ENCODE data around the gene FRS3.
A peak's percentile ranks its signal among the peaks of the same experiment; 100 is the strongest.

FRS3 gene

GRCh38 chr6:41741625-41742490 is 37.8 kb downstream of the FRS3 start:
- DNase-seq, result no peak

- no peak for DNase-seq
Measured at GRCh38 chr6:41740366-41741162, 39.1 kb downstream of the FRS3 start.

- DNase-seq, result no peak
Measured at GRCh38 chr6:41739041-41739440, 40.7 kb downstream of the FRS3 start.

GRCh38 chr6:41737591-41738130 is 42.0 kb downstream of the FRS3 start:
- no peak for DNase-seq

- no peak for DNase-seq
Measured at GRCh38 chr6:41736800-41737555, 42.7 kb downstream of the FRS3 start.

GRCh38 chr6:41736186-41736733 is 43.4 kb downstream of the FRS3 start:
- no peak for DNase-seq

GRCh38 chr6:41735427-41736185 is 44.1 kb downstream of the FRS3 start, which contains the start of gene TFEB:
Gene TFEB (minus strand): TSS chr6:41735608. CDS start chr6:41691213, 44,395 bp downstream.
- peak; percentile 96 for DNase-seq

- peak; percentile 91 for DNase-seq
Measured at GRCh38 chr6:41734666-41735426, 44.9 kb downstream of the FRS3 start.

- peak; percentile 87 for DNase-seq
Measured at GRCh38 chr6:41733707-41734665, 45.7 kb downstream of the FRS3 start.

- no peak for DNase-seq
Measured at GRCh38 chr6:41733360-41733706, 46.4 kb downstream of the FRS3 start.

- no peak for DNase-seq
Measured at GRCh38 chr6:41732591-41733359, 46.9 kb downstream of the FRS3 start.

GRCh38 chr6:41732149-41732548 is 47.6 kb downstream of the FRS3 start:
- DNase-seq, result no peak

GRCh38 chr6:41731561-41732086 is 48.1 kb downstream of the FRS3 start:
- DNase-seq, result no peak

- no peak for DNase-seq
Measured at GRCh38 chr6:41730531-41731436, 48.9 kb downstream of the FRS3 start.

- DNase-seq, result no peak
Measured at GRCh38 chr6:41729624-41730023, 50.1 kb downstream of the FRS3 start.

- no peak for DNase-seq
Measured at GRCh38 chr6:41728954-41729353, 50.7 kb downstream of the FRS3 start.

- DNase-seq, result no peak
Measured at GRCh38 chr6:41728073-41728936, 51.4 kb downstream of the FRS3 start.

Measured in femur (tissue), 1 donor.